Stomach (tissue), 9 donors: ENCODE measurements around the gene HECW1. TPM values are rescaled to one million over a fixed set of nuclear protein-coding genes. Genes with fewer than 3 reads are reported as not detected.

Experiments
- DNase-seq, 2 donors: peaks; one replicate each; pipeline versions ENCODE4 v3.0.0 to v3.0.0-alpha.2; 2013 to 2019
- H3K27ac ChIP-seq, 5 donors: fragments of 200-600 bp in 4 of 5; sonication (generic) in 4 of 5; one replicate each; pipeline ENCODE4 v1.5.1; 2013 to 2019; ENCODE audit warnings: mild to moderate bottlenecking in 1 of 5, moderate library complexity in 1 of 5
- H3K27me3 ChIP-seq, 3 donors: fragments of 200-600 bp; sonication (generic); one replicate each; pipeline ENCODE4 v1.5.1; 2017 to 2019; ENCODE audit warnings: mixed run types in 1 of 3
- H3K36me3 ChIP-seq, 4 donors: fragments of 200-600 bp; sonication (generic); 1 replicate in 3 of 4; 2 replicates in 1 of 4; pipeline ENCODE4 v1.5.1; 2016 to 2019
- H3K4me1 ChIP-seq, 4 donors: fragments of 200-600 bp; sonication (generic); one replicate each; pipeline ENCODE4 v1.5.1; 2016 to 2019
- H3K4me3 ChIP-seq, 4 donors: fragments of 200-600 bp; sonication (generic) in 3 of 4; one replicate each; pipeline ENCODE4 v1.5.1; 2016 to 2019; ENCODE audit warnings: mild to moderate bottlenecking in 1 of 4
- H3K9me3 ChIP-seq, 4 donors: fragments of 200-600 bp; sonication (generic); one replicate each; pipeline ENCODE4 v1.5.1; 2016 to 2019
- CTCF ChIP-seq, 7 experiments: fragments of 450-650 bp in 4 of 7; fragments of 200-600 bp in 3 of 7; sonication (generic) in 3 of 7; IDR thresholded peaks; one replicate each; pipeline ENCODE4 v1.5.1; 2016 to 2019; ENCODE audit warnings: antibody characterized with exemption in 7 of 7, control low read depth in 2 of 7, mild to moderate bottlenecking in 1 of 7
- EP300 ChIP-seq: sonication (generic); formaldehyde crosslinking; IDR thresholded peaks from one replicate; pipeline ENCODE4 v1.6.1; 2017; ENCODE audit warnings: antibody characterized with exemption
- POLR2A ChIP-seq, 4 donors: fragments of 450-650 bp; IDR thresholded peaks; one replicate each; pipeline ENCODE4 v1.6.1; 2016; ENCODE audit warnings: antibody characterized with exemption in 4 of 4, control low read depth in 2 of 4, mild to moderate bottlenecking in 1 of 4, moderate library complexity in 1 of 4
- POLR2AphosphoS5 ChIP-seq, 3 donors: sonication (generic); formaldehyde crosslinking; IDR thresholded peaks; one replicate each; pipeline ENCODE4 v1.6.1; 2016; ENCODE audit warnings: antibody characterized with exemption in 3 of 3
- WGBS, 5 donors: extraction: QIAGEN DNeasy Blood & Tissue Kit in 3 of 5; methylation state at CpG; one replicate each; pipeline versions ENCODE4 v1.1.5 to v1.1.7; 2013 to 2018; 5-methylcytosine and 5-hydroxymethylcytosine counted together
- intact Hi-C: fragments of 100-400 bp; cut with DNase I; formaldehyde crosslinking; loops from one replicate; pipeline ENCODE4 v1.15.1; 2023; ENCODE audit warnings: low total_unique reads
- polyA plus RNA-seq, 3 donors: library from polyadenylated mRNA; stranded (reverse); fragments of 200-250 nt; gene quantifications; one replicate each; pipeline ENCODE4 v1.2.3, GENCODE V29; 2013
- total RNA-seq, 5 donors: library from RNA; depleted of rRNA; stranded (reverse); fragments of >200 nt; gene quantifications; one replicate each; pipeline versions ENCODE4 v1.1.0 to v1.2.3, GENCODE V29; 2014 to 2016
- donor health status: healthy with polysubstance abuse.
- donor health status: Bipolar disorder and iron deficiency.
- donor health status: healthy.

HECW1 gene
- total and polyA plus RNA-seq, 8 donors = 0.29 to 11.1 (median 1.4) TPM; not detected in 1

GRCh38 chr7:43444711-43445578 lies 332.5 kb downstream of the HECW1 start:
- no peaks in the 10 kb centered on the region for H3K9me3 ChIP-seq
- intact Hi-C loops = no loop called here

GRCh38 chr7:43449577-43449976 lies 337.1 kb downstream of the HECW1 start:
- Histone ChIP-seq H3K27ac (no peak overlapping the region), H3K27me3 (peaks cover 0 to 6% (median 0%) of the 10 kb centered on the region in 3 donors), H3K4me3 (no peak overlapping the region), H3K36me3 (no peaks in the 10 kb centered on the region), H3K4me1 (no peaks in the 10 kb centered on the region), H3K9me3 (no peaks in the 10 kb centered on the region)
- intact Hi-C loops = no loop called here
- no peak for DNase-seq
- 78 to 96% (median 85%) methylated on average over 3 of the region's 3 CpGs for WGBS, 5 donors
- TF ChIP-seq POLR2A (IDR thresholded peaks at IDR 0.05) (no peak), CTCF (IDR thresholded peaks at IDR 0.05) (no peak), POLR2AphosphoS5 (IDR thresholded peaks at IDR 0.05) (no peak), EP300 (no peak)

More at GRCh38 chr7:43444711-43445578, 332.5 kb downstream of the HECW1 start:
- no peak for DNase-seq
- Histone ChIP-seq H3K36me3 (no peaks in the 10 kb centered on the region), H3K27ac (no peak overlapping the region), H3K4me3 (no peak overlapping the region), H3K4me1 (no peaks in the 10 kb centered on the region), H3K27me3 (peaks cover 0 to 8% (median 0%) of the 10 kb centered on the region in 3 donors)
- WGBS, 5 donors = 92 to 96% (median 96%) methylated on average over 62 to 72 of the region's 72 CpGs
- no peak for TF ChIP-seq POLR2AphosphoS5 (IDR thresholded peaks at IDR 0.05)
- TF ChIP-seq CTCF (IDR thresholded peaks at IDR 0.05) = no peak
- no peak for TF ChIP-seq POLR2A (IDR thresholded peaks at IDR 0.05)
- no peak for TF ChIP-seq EP300

GRCh38 chr7:43450894-43451293 lies 338.4 kb downstream of the HECW1 start:
- Histone ChIP-seq H3K4me3 (no peak overlapping the region), H3K9me3 (no peaks in the 10 kb centered on the region), H3K27me3 (peaks cover 0 to 3% (median 0%) of the 10 kb centered on the region in 3 donors), H3K36me3 (no peaks in the 10 kb centered on the region), H3K4me1 (no peaks in the 10 kb centered on the region), H3K27ac (no peak overlapping the region)
- intact Hi-C loops = no loop called here
- TF ChIP-seq POLR2AphosphoS5 (IDR thresholded peaks at IDR 0.05) (no peak), POLR2A (IDR thresholded peaks at IDR 0.05) (no peak), EP300 (no peak), CTCF (IDR thresholded peaks at IDR 0.05) (no peak)
- DNase-seq = no peak
- 75 to 86% (median 80%) methylated on average over 3 of the region's 3 CpGs for WGBS, 5 donors

- Histone ChIP-seq H3K36me3 (no peaks in the 10 kb centered on the region), H3K4me1 (no peaks in the 10 kb centered on the region), H3K27ac (no peak overlapping the region), H3K9me3 (no peaks in the 10 kb centered on the region), H3K27me3 (peaks cover 0 to 3% (median 0%) of the 10 kb centered on the region in 3 donors), H3K4me3 (no peak overlapping the region)
- intact Hi-C loops = no loop called here
- TF ChIP-seq POLR2A (IDR thresholded peaks at IDR 0.05) (no peak), CTCF (IDR thresholded peaks at IDR 0.05) (peak in 4 of 7 experiments; percentile 7 to 22 (median 18))
- DNase-seq = peak in 1 of 2 donors; percentile 54
- WGBS, 5 donors = 20 to 31% (median 24%) methylated on average over 8 of the region's 8 CpGs
Observed at GRCh38 chr7:43454936-43455518, 342.6 kb downstream of the HECW1 start.
